ENCODE results near the gene COL20A1. TPM values are rescaled to one million over a fixed set of nuclear protein-coding genes. Genes with fewer than 3 reads are reported as not detected.

The COL20A1 gene
- total and polyA plus RNA-seq, 2 of the 13 experiments (the other 11 are each of a cell fraction or from before 2014, with no cell fraction given) = not detected

- ATAC-seq (no peak), FAIRE-seq (no peak), DNase-seq (ENCODE audit: low spot score) (no peak)
- POLR2A ChIA-PET = no interaction called here
- no TSS peak for BruUV-seq (replicated peaks)
- no peak overlapping the region for H3K4me2 ChIP-seq (ENCODE audit: low read depth, low read length)
- H3K4me3 ChIP-seq (replicated peaks in 1 of 3; ENCODE audit: insufficient read depth in 1 of 3, low read depth in 2 of 3, low read length in 3 of 3) = no peak overlapping the region
- CTCF ChIA-PET (ENCODE audit: low intra/inter-chr PET ratio, low total read pairs) = no interaction called here
- peaks cover 14% of the 10 kb centered on the region; the same call in 1 of the 2 replicates for H4K20me1 ChIP-seq (ENCODE audit: insufficient read depth, low read length)
- H3K27me3 ChIP-seq (ENCODE audit: control insufficient read depth in 1 of 2, insufficient read depth in 2 of 2, low read length in 2 of 2) = peaks cover 17 to 69% of the 10 kb centered on the region in 2 experiments
- no peaks in the 10 kb centered on the region for H3K36me3 ChIP-seq (replicated peaks in 1 of 2; ENCODE audit: control insufficient read depth in 1 of 2, insufficient read depth in 2 of 2, low read length in 2 of 2)
- WGBS (ENCODE audit: low lambda C conversion rate) = 7% methylated on average over 9 of the region's 9 CpGs
- H3K9me3 ChIP-seq (ENCODE audit: low read length) = no peaks in the 10 kb centered on the region
- H3K9ac ChIP-seq (ENCODE audit: insufficient read depth, low read depth, low read length) = no peak overlapping the region
- no peak overlapping the region for H3K27ac ChIP-seq (ENCODE audit: extremely low read length, insufficient read depth, low read length)
- no peak overlapping the region for H2AFZ ChIP-seq (ENCODE audit: low read length)
- intact Hi-C loops (cut with micrococcal nuclease; ENCODE audit: unreplicated experiment) (no loop called here), in situ Hi-C loops (cut with HindIII; ENCODE audit: extremely low pct_ligation_motif_present, low pct_unique_long_range_greater_than_20kb) (no loop called here)
- no peaks in the 10 kb centered on the region for H3K4me1 ChIP-seq (ENCODE audit: insufficient read depth, low read length)
- H3K79me2 ChIP-seq (ENCODE audit: insufficient read depth, low read length) = no peaks in the 10 kb centered on the region
- TF ChIP-seq ZNF609 (CRISPR knock-in tag; IDR thresholded peaks at IDR 0.05; ENCODE audit: borderline replicate concordance) = no peak
- no peak for TF ChIP-seq GLI4 (CRISPR knock-in tag; IDR thresholded peaks at IDR 0.05; ENCODE audit: borderline replicate concordance)
- no peak for TF ChIP-seq ZNF790 (CRISPR knock-in tag; IDR thresholded peaks at IDR 0.05; ENCODE audit: borderline replicate concordance)
- TF ChIP-seq MXD1 (CRISPR knock-in tag; IDR thresholded peaks at IDR 0.05) = no peak
- TF ChIP-seq MXD4 (CRISPR knock-in tag; IDR thresholded peaks at IDR 0.05) = no peak
- TF ChIP-seq ELF1 (CRISPR knock-in tag; IDR thresholded peaks at IDR 0.05) = no peak
- TF ChIP-seq FOSL1 (CRISPR knock-in tag; IDR thresholded peaks at IDR 0.05; ENCODE audit: borderline replicate concordance) = no peak
- no peak for TF ChIP-seq ZNF34 (CRISPR knock-in tag; IDR thresholded peaks at IDR 0.05; ENCODE audit: borderline replicate concordance)
- TF ChIP-seq ZNF484 (CRISPR knock-in tag; IDR thresholded peaks at IDR 0.05; ENCODE audit: borderline replicate concordance, low read depth) = no peak
- no peak for TF ChIP-seq ZNF224 (CRISPR knock-in tag; IDR thresholded peaks at IDR 0.05)
- TF ChIP-seq TFE3 (CRISPR knock-in tag; IDR thresholded peaks at IDR 0.05) = no peak
- no peak for TF ChIP-seq ZNF326 (CRISPR knock-in tag; IDR thresholded peaks at IDR 0.05; ENCODE audit: borderline replicate concordance)
- no peak for TF ChIP-seq ZNF558 (CRISPR knock-in tag; IDR thresholded peaks at IDR 0.05; ENCODE audit: borderline replicate concordance)
- no peak for TF ChIP-seq ARID5B (CRISPR knock-in tag; IDR thresholded peaks at IDR 0.05)
- TF ChIP-seq ZFP62 (CRISPR knock-in tag; IDR thresholded peaks at IDR 0.05) = no peak
Measured at GRCh38 chr20:63312273-63312672, 19.3 kb downstream of the COL20A1 start.
